WI38 (cell line): ENCODE results near the gene MTHFD1.

ENCODE experiments used
- H3K4me3 ChIP-seq: 2 replicates; pipeline ENCODE4 v1.5.1; 2011; ENCODE audit warnings: low read depth, mild to moderate bottlenecking, control low read depth, low read length
- TF ChIP-seq, protein P1 (sequence below): IDR thresholded peaks from 2 replicates; pipeline ENCODE4 v1.5.1; 2012; ENCODE audit warnings: low read depth, mild to moderate bottlenecking, control low read depth, low read length

Gene MTHFD1

GRCh38 chr14:64454671-64455070 lies 66.5 kb downstream of the MTHFD1 start:
- H3K4me3 ChIP-seq, result no peak overlapping the region

DNA sequence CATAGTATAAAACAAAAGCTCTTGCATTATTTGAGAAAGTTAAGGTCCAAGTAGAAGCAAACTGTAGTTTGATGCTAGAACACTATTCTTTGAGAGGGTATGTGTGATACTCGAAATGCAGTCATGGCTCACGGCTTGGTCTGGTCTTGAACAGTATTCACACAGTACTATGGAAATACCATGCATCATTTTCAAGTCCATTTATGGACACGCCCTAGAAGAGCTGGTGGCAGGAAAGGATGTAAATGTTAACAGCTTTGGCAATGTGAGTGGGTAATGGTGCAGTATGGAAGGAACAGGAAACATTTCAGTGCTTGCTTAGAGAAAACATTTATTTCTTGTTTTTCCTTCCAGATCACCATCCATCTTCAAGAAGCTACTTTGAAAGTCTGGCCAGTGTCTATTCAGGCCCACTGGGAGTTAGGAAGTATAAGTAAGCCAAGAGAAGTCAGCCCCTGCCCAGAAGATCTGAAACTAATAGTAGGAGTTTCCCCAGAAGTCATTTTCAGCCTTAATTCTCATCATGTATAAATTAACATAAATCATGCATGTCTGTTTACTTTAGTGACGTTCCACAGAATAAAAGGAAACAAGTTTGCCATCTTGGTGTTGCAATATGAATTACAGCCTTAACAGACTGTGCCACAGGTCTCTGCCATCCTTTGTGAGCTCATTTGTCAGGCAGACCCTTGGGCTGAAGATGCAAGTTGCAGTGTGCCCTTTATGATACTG lies 71.4 kb downstream of the MTHFD1 start:
- H3K4me3 ChIP-seq, result no peak overlapping the region
- TF ChIP-seq, protein P1, sequence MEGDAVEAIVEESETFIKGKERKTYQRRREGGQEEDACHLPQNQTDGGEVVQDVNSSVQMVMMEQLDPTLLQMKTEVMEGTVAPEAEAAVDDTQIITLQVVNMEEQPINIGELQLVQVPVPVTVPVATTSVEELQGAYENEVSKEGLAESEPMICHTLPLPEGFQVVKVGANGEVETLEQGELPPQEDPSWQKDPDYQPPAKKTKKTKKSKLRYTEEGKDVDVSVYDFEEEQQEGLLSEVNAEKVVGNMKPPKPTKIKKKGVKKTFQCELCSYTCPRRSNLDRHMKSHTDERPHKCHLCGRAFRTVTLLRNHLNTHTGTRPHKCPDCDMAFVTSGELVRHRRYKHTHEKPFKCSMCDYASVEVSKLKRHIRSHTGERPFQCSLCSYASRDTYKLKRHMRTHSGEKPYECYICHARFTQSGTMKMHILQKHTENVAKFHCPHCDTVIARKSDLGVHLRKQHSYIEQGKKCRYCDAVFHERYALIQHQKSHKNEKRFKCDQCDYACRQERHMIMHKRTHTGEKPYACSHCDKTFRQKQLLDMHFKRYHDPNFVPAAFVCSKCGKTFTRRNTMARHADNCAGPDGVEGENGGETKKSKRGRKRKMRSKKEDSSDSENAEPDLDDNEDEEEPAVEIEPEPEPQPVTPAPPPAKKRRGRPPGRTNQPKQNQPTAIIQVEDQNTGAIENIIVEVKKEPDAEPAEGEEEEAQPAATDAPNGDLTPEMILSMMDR, result no peak

More at GRCh38 chr14:64454671-64455070, 66.5 kb downstream of the MTHFD1 start:
- TF ChIP-seq, protein P1, result no peak

DNA sequence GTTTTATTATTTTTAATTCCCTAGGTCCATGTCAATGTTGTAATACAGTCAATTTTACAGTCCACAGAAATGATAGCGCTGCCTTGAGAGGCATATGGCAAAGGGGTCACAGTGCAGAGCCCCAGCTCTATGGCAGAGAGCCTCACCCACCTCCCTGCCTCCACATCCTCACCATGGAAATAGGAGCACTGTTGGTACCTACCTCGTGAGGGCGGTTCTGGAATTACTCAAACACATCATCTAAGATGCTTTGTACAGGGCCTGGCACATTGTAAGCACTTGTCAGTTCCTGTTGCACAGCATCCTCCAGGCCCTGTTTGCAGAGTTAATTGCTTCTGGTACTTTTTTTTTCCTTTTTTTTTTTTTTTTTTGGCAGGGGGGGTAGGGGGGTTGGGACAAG lies 73.1 kb downstream of the MTHFD1 start:
- TF ChIP-seq, protein P1, result no peak
- H3K4me3 ChIP-seq, result no peak overlapping the region

DNA sequence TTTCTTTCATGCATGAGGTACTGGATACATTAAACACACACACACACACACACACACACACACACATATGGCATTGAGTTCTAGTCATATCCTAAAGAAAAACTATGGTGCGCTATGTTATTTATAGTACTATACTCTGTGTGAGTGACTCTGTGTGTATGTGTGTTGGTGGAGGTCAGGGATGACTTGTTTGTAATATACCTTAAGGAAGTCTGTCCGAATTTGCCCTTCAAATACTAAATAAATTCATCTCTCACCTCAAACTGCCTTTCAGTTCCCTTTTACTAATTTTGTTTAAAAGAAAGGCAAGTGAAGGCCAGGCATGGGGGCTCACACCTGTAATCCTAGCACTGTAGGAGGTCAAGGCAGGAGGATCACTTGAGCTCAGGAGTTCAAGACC lies 75.0 kb downstream of the MTHFD1 start:
- TF ChIP-seq, protein P1, result no peak
- H3K4me3 ChIP-seq, result no peak overlapping the region

- TF ChIP-seq, protein P1, result no peak
- H3K4me3 ChIP-seq, result no peak overlapping the region
Observed at GRCh38 chr14:64463873-64464272, 75.7 kb downstream of the MTHFD1 start.

- TF ChIP-seq, protein P1, result no peak
- peak overlapping the region; percentile 66 for H3K4me3 ChIP-seq
Observed at GRCh38 chr14:64464651-64465050, 76.5 kb downstream of the MTHFD1 start.

DNA sequence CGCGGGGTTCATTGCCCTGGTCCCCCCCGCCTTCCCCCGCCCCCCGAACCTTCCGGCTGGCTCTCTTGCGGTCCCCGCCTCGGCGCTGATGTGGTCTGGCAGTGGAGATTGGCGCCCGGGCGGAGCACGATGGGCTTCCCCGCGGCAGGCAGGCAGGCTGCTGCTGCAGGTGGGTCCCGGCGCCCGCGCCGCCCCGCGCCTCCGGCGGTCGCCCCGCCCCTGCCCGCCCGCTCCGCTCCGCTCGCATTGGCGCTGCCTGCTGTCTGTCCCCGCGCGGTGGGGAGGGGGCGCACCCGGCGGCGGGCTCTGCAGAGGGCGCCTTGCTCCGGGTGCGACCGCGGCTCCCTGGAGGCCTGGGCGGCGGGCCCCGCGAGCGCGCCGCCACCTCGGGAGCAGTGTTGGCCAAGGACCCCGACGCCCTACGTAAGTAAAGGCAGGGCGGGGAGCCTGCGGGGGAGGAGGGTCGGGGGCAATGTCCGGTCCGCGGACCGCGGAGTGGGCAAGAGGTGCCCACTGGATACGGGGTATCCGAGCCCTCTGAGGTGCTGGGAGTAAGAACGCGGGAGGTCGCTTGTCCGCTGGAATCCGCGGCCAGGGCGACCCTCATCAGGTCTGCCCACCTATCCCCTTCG lies 77.2 kb downstream of the MTHFD1 start, which contains the start of gene AKAP5:
Gene AKAP5 (plus strand): TSS at position 309 of the 632 bp plus-strand sequence. CDS start 2,896 bp downstream, outside the sequence.
- peak within 1 kb of the TSS; percentile 66 for H3K4me3 ChIP-seq
- TF ChIP-seq, protein P1, result no peak
